Motor neuron (in vitro differentiated cells): ENCODE measurements around the gene PPCDC. TPM values are rescaled to one million over a fixed set of nuclear protein-coding genes. Genes with fewer than 3 reads are reported as not detected.
A peak's percentile ranks its signal among the peaks of the same experiment; 100 is the strongest.

Experiments used
- ATAC-seq, 8 experiments: fragments of 200-7000 bp; cut with Tn5 transposase; replicated peaks in 6 of 8; 2 replicates each; pipeline ENCODE4 v1.8.0; 2021; ENCODE audit warnings: mild to moderate bottlenecking in 8 of 8, moderate library complexity in 8 of 8
- H3K27ac ChIP-seq, 2 donors: fragments of 250-450 bp; sonication (Bioruptor Pico); 2 replicates each; pipeline ENCODE4 v1.9.0; 2021; ENCODE audit warnings: antibody characterized with exemption in 2 of 2, mild to moderate bottlenecking in 2 of 2, moderate library complexity in 1 of 2
- H3K4me1 ChIP-seq, 2 donors: fragments of 250-450 bp; sonication (Bioruptor Pico); replicated peaks in 1 of 2; 2 replicates each; pipeline ENCODE4 v1.6.1; 2021; ENCODE audit warnings: antibody characterized with exemption in 2 of 2, mild to moderate bottlenecking in 2 of 2, moderate library complexity in 1 of 2
- H3K4me3 ChIP-seq, 5 donors: fragments of 250-450 bp; sonication (Bioruptor Pico); 2 replicates each; pipeline ENCODE4 v1.9.0; 2021; ENCODE audit warnings: antibody characterized with exemption in 5 of 5, mild to moderate bottlenecking in 5 of 5, moderate library complexity in 4 of 5
- WGBS, 10 experiments: fragments of 450-650 bp; shearing (Covaris generic); methylation state at CpG; one replicate each; pipeline ENCODE4 v1.0.0; 2022; 5-methylcytosine and 5-hydroxymethylcytosine counted together
- in situ Hi-C, 9 experiments: fragments of 400-800 bp; cut with MboI; loops; one replicate each; pipeline ENCODE4 v1.15.0; 2021; ENCODE audit warnings: low sequenced_read_pairs in 9 of 9, low pct_unique_long_range_greater_than_20kb in 2 of 9; ENCODE audit not compliant: unreplicated experiment in 9 of 9
- total RNA-seq, 8 experiments: library from RNA; unstranded; fragments of 300-600 nt; gene quantifications; 2 replicates each; pipeline versions ENCODE4 v1.2.3 to v1.2.4, GENCODE V29; 2022

PPCDC gene
- total RNA-seq: 10 to 100 TPM in 4 of 8 experiments, 1 to 10 TPM in 4; 4.7 to 16.1 (median 9.9) TPM

GRCh38 chr15:75023181-75023871, at the start of gene PPCDC:
Gene PPCDC (plus strand): TSS chr15:75023590. CDS start chr15:75028319, 4,729 bp downstream.
- 0 to 90% (median 19%) methylated on average over 1 to 17 of the region's 40 CpGs; no CpG with 5 or more reads in 1 of the 10 experiments for WGBS, 10 experiments
- Histone ChIP-seq H3K27ac (peak within 1 kb of the TSS; percentile 58 to 71), H3K4me3 (peak within 1 kb of the TSS; percentile 69 to 86 (median 83)), H3K4me1 (peaks cover 3% of the 10 kb centered on the region in 2 donors)
- in situ Hi-C loops: loop anchor here in 6 of 9 experiments (10.0 to 25.0 kb wide), 2 partner anchors 181 to 289 kb away; partner anchors contain the start of gene C15orf39 (in 5 of the 6)
- ATAC-seq: peak; percentile 98 to 100 (median 99)

GRCh38 chr15:74976159-74976558, 47.2 kb upstream of the PPCDC start:
- in situ Hi-C loops: no loop called here
- 0 to 100% (median 83%) methylated on average over 1 of the region's 1 CpG; no CpG with 5 or more reads in 2 of the 10 experiments for WGBS, 10 experiments

GRCh38 chr15:74977599-74977998, 45.8 kb upstream of the PPCDC start:
- WGBS, 10 experiments: 18 to 100% (median 80%) methylated on average over 1 to 4 of the region's 4 CpGs

More at GRCh38 chr15:74976159-74976558, 47.2 kb upstream of the PPCDC start:
- H3K4me1 ChIP-seq: no peaks in the 10 kb centered on the region
- no peak overlapping the region for H3K4me3 ChIP-seq
- no peak for ATAC-seq
- H3K27ac ChIP-seq: no peak overlapping the region

GRCh38 chr15:74978077-74978476, 45.3 kb upstream of the PPCDC start:
- no peaks in the 10 kb centered on the region for H3K4me1 ChIP-seq
- ATAC-seq: peak in 1 of 8 experiments; percentile 10
- WGBS, 10 experiments: 60 to 100% (median 83%) methylated on average over 1 of the region's 1 CpG; no CpG with 5 or more reads in 5 of the 10 experiments

More at GRCh38 chr15:74977599-74977998, 45.8 kb upstream of the PPCDC start:
- no peak for ATAC-seq
- H3K4me1 ChIP-seq: no peaks in the 10 kb centered on the region
- in situ Hi-C loops: no loop called here
- no peak overlapping the region for H3K27ac ChIP-seq
- no peak overlapping the region for H3K4me3 ChIP-seq

GRCh38 chr15:74978503-74978902, 44.9 kb upstream of the PPCDC start:
- 27 to 33% methylated on average over 1 to 3 of the region's 3 CpGs; no CpG with 5 or more reads in 8 of the 10 experiments for WGBS, 10 experiments
- Histone ChIP-seq H3K4me3 (no peak overlapping the region), H3K27ac (no peak overlapping the region), H3K4me1 (no peaks in the 10 kb centered on the region)
- peak in 5 of 8 experiments; percentile 26 to 76 (median 66) for ATAC-seq
- in situ Hi-C loops: no loop called here

More at GRCh38 chr15:74978077-74978476, 45.3 kb upstream of the PPCDC start:
- no peak overlapping the region for H3K4me3 ChIP-seq
- in situ Hi-C loops: no loop called here
- no peak overlapping the region for H3K27ac ChIP-seq

- in situ Hi-C loops: no loop called here
- Histone ChIP-seq H3K4me1 (no peaks in the 10 kb centered on the region), H3K4me3 (no peak overlapping the region), H3K27ac (no peak overlapping the region)
- 66 to 100% (median 75%) methylated on average over 1 to 5 of the region's 5 CpGs; no CpG with 5 or more reads in 1 of the 10 experiments for WGBS, 10 experiments
- no peak for ATAC-seq
Measured at GRCh38 chr15:74982183-74982582, 41.2 kb upstream of the PPCDC start.

GRCh38 chr15:74983725-74984231, 39.6 kb upstream of the PPCDC start:
- ATAC-seq: no peak
- 5 to 60% (median 29%) methylated on average over 1 to 3 of the region's 4 CpGs; no CpG with 5 or more reads in 1 of the 10 experiments for WGBS, 10 experiments
- Histone ChIP-seq H3K27ac (no peak overlapping the region), H3K4me1 (no peaks in the 10 kb centered on the region), H3K4me3 (no peak overlapping the region)
- in situ Hi-C loops: no loop called here

GRCh38 chr15:74988007-74988800, 35.2 kb upstream of the PPCDC start:
- in situ Hi-C loops: no loop called here
- no peak overlapping the region for H3K4me3 ChIP-seq
- ATAC-seq: peak; percentile 67 to 93 (median 84)
- WGBS, 10 experiments: 17 to 49% (median 30%) methylated on average over 1 to 4 of the region's 4 CpGs; no CpG with 5 or more reads in 3 of the 10 experiments
- peaks cover 0 to 7% of the 10 kb centered on the region in 2 donors for H3K4me1 ChIP-seq
- H3K27ac ChIP-seq: no peak overlapping the region

- no peak for ATAC-seq
- Histone ChIP-seq H3K4me1 (peaks cover 0 to 18% of the 10 kb centered on the region in 2 donors), H3K27ac (no peak overlapping the region), H3K4me3 (no peak overlapping the region)
- in situ Hi-C loops: no loop called here
Measured at GRCh38 chr15:74989527-74989926, 33.9 kb upstream of the PPCDC start.

- in situ Hi-C loops: no loop called here
- ATAC-seq: no peak
- H3K27ac ChIP-seq: no peak overlapping the region
- WGBS, 10 experiments: 13 to 40% (median 18%) methylated on average over 1 of the region's 1 CpG; no CpG with 5 or more reads in 4 of the 10 experiments
- peaks cover 4 to 23% of the 10 kb centered on the region in 2 donors for H3K4me1 ChIP-seq
- H3K4me3 ChIP-seq: no peak overlapping the region
Measured at GRCh38 chr15:74992619-74993018, 30.8 kb upstream of the PPCDC start.

- no peak for ATAC-seq
- peak overlapping the region; percentile 58 to 91 (median 74) for H3K4me3 ChIP-seq
- 0 to 100% methylated on average over 1 of the region's 2 CpGs; no CpG with 5 or more reads in 8 of the 10 experiments for WGBS, 10 experiments
- in situ Hi-C loops: no loop called here
- H3K27ac ChIP-seq: no peak overlapping the region
- H3K4me1 ChIP-seq: peaks cover 4 to 23% of the 10 kb centered on the region in 2 donors
Measured at GRCh38 chr15:74994236-74994635, 29.2 kb upstream of the PPCDC start.

GRCh38 chr15:74994685-74995084, 28.7 kb upstream of the PPCDC start:
- WGBS, 10 experiments: 0 to 69% (median 37%) methylated on average over 1 to 5 of the region's 5 CpGs
- H3K4me1 ChIP-seq: peaks cover 4 to 23% of the 10 kb centered on the region in 2 donors
- ATAC-seq: no peak
- H3K4me3 ChIP-seq: peak overlapping the region; percentile 58 to 91 (median 74)
- in situ Hi-C loops: no loop called here
- H3K27ac ChIP-seq: peak overlapping the region; percentile 48 to 66
